Ovary (tissue), 3 donors: Measurements from ENCODE around the gene TMEM120B.

Source experiments
- CTCF ChIP-seq, 3 donors: fragments of 450-650 bp in 2 of 3; fragments of 200-600 bp in 1 of 3; IDR thresholded peaks; one replicate each; pipeline versions ENCODE4 v1.5.1 to v1.8.0; 2016 to 2022; ENCODE audit warnings: antibody characterized with exemption in 3 of 3, mild to moderate bottlenecking in 1 of 3
- POLR2A ChIP-seq: fragments of 450-650 bp; IDR thresholded peaks from one replicate; pipeline ENCODE4 v1.6.1; 2017; ENCODE audit warnings: antibody characterized with exemption, mild to moderate bottlenecking, moderate library complexity
- donor health status: DM: no; HTN: no; CAD: no.

- TF ChIP-seq CTCF (IDR thresholded peaks at IDR 0.05) (no peak), POLR2A (no peak)
Measured at GRCh38 chr12:121799156-121799841, 86.7 kb downstream of the TMEM120B start.
